Ovary (tissue), 9 donors: ENCODE measurements around the gene TAF13. TPM values are rescaled to one million over a fixed set of nuclear protein-coding genes. Genes with fewer than 3 reads are reported as not detected.
A peak's percentile ranks its signal among the peaks of the same experiment; 100 is the strongest.

Source experiments
- DNase-seq, 5 donors: peaks; one replicate each; pipeline ENCODE4 v3.0.0-alpha.2; 2019 to 2020
- H3K27ac ChIP-seq, 2 donors: fragments of 200-600 bp; one replicate each; pipeline versions ENCODE4 v1.5.1 to v1.8.0; 2019 to 2022
- H3K27me3 ChIP-seq: fragments of 200-600 bp; one replicate; pipeline ENCODE4 v1.8.0; 2022
- H3K36me3 ChIP-seq: fragments of 200-600 bp; sonication (generic); one replicate; pipeline ENCODE4 v1.5.1; 2019
- H3K4me1 ChIP-seq: one replicate; pipeline ENCODE4 v1.8.1; 2013; ENCODE audit warnings: mild to moderate bottlenecking, moderate library complexity; ENCODE audit not compliant: insufficient read depth
- H3K4me3 ChIP-seq: fragments of 200-600 bp; sonication (generic); one replicate; pipeline ENCODE4 v1.5.1; 2017
- H3K9me3 ChIP-seq, 2 donors: fragments of 200-600 bp in 1 of 2; sonication (generic) in 1 of 2; one replicate each; pipeline versions ENCODE4 v1.5.1 to v1.8.1; 2013 to 2019; ENCODE audit warnings: mild to moderate bottlenecking in 1 of 2, moderate library complexity in 1 of 2
- EP300 ChIP-seq: sonication (generic); formaldehyde crosslinking; IDR thresholded peaks from one replicate; pipeline ENCODE4 v1.6.1; 2017; ENCODE audit warnings: antibody characterized with exemption
- POLR2A ChIP-seq: fragments of 450-650 bp; IDR thresholded peaks from one replicate; pipeline ENCODE4 v1.6.1; 2017; ENCODE audit warnings: antibody characterized with exemption, mild to moderate bottlenecking, moderate library complexity
- WGBS, 3 donors: extraction: QIAGEN DNeasy Blood & Tissue Kit in 1 of 3; methylation state at CpG; one replicate each; pipeline versions ENCODE4 v1.1.5 to v1.1.7; 2013 to 2017; 5-methylcytosine and 5-hydroxymethylcytosine counted together
- intact Hi-C, 4 donors: fragments of 100-400 bp; cut with DNase I; formaldehyde crosslinking; loops; one replicate each; pipeline versions ENCODE4 v1.11.0 to v1.15.1; 2022 to 2023
- polyA plus RNA-seq, 2 donors: library from polyadenylated mRNA; stranded (reverse); fragments of 200-250 nt in 1 of 2; fragments of 350-450 nt in 1 of 2; fragmentation: Illumina TruSeq in 1 of 2; extraction: RNeasy Lipid Tissue Mini Kit (QIAGEN cat#74804) in 1 of 2; gene quantifications; one replicate each; pipeline ENCODE4 v1.2.3, GENCODE V29; 2013 to 2014
- total RNA-seq, 7 donors: library from RNA; depleted of rRNA in 2 of 7; stranded (reverse); fragments of >200 nt in 2 of 7; fragmentation: NEBNext Ultra II Directional in 3 of 7; extraction: Animal tissue kit (Norgen Biotek cat#: 25700) in 3 of 7; gene quantifications; one replicate each; pipeline versions ENCODE4 v1.1.0 to v1.2.4, GENCODE V29; 2016 to 2023
- TF ChIP-seq, protein P1 (sequence below), 3 donors: fragments of 450-650 bp in 2 of 3; fragments of 200-600 bp in 1 of 3; IDR thresholded peaks; one replicate each; pipeline versions ENCODE4 v1.5.1 to v1.8.0; 2016 to 2022; ENCODE audit warnings: antibody characterized with exemption in 3 of 3, mild to moderate bottlenecking in 1 of 3
- donor health status: DM: no; HTN: no; CAD: no; lungs with moderate emphysema.
- donor health status: DM: no; HTN: no; CAD: no.
- donor health status: Bipolar disorder and iron deficiency.
- donor health status: DM: yes; HTN: yes; CAD: no.
- donor health status: DM: no; HTN: no; CAD: no.
- donor health status: DM: yes; HTN: yes; CAD: no.

TAF13 gene
- total and polyA plus RNA-seq, 9 donors = 6.6 to 29.2 (median 19.5) TPM

DNA sequence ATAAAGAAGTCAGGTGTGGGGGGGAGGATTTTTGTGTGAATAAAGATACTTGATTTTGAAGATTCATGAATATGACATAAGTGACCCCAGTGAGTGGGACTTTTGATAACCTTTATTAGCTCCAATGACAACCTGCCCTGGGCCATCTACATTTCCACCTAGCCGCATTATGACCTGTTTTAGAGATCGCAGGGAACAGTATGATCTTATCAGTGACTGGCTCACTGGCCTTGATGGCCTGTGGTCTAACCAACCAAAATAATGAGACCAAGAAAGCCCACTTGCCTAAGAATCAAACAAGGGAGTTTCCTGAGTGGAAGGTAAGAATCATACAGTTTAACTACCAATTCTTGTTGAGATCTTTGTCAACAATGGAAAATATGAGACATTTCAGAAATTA lies 39.9 kb upstream of the TAF13 start:
- no peak overlapping the region for H3K4me3 ChIP-seq
- no peaks in the 10 kb centered on the region for H3K36me3 ChIP-seq
- TF ChIP-seq EP300 (no peak), POLR2A (no peak)
- H3K9me3 ChIP-seq = no peaks in the 10 kb centered on the region
- peaks cover 5% of the 10 kb centered on the region for H3K4me1 ChIP-seq
- no peaks in the 10 kb centered on the region for H3K27me3 ChIP-seq
- intact Hi-C loops = loop anchor here in 2 of 4 donors (10.0 kb wide), 3 partner anchors 91 to 151 kb away; partner anchors contain the start of gene CLCC1 (in 1 of the 2)
- H3K27ac ChIP-seq = no peak overlapping the region
- no peak for DNase-seq
- 86 to 93% (median 91%) methylated on average over 2 of the region's 2 CpGs for WGBS, 3 donors

DNA sequence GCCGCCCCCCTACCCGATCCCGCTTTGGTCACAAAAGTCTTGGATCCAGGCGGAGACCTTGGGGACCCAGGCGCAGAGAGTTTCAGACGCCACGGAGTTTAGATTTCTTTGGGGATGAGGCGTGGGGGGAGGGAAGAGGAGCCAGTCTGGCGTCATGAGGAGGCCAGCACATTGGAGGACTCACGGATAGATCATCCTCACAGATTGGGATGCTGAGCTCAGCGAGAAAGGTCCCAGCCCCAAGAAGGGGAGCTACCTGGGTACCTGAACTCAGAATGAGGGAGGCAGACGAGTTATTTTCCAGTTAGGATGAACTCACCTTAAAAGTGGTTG lies 38.5 kb upstream of the TAF13 start:
- 4 to 9% (median 6%) methylated on average over 12 of the region's 12 CpGs for WGBS, 3 donors
- Histone ChIP-seq H3K27me3 (no peaks in the 10 kb centered on the region), H3K27ac (no peak overlapping the region), H3K4me1 (peaks cover 5% of the 10 kb centered on the region), H3K36me3 (no peaks in the 10 kb centered on the region), H3K4me3 (peak overlapping the region; percentile 24), H3K9me3 (no peaks in the 10 kb centered on the region)
- DNase-seq = no peak
- TF ChIP-seq POLR2A (no peak), EP300 (no peak)
- TF ChIP-seq, protein P1, sequence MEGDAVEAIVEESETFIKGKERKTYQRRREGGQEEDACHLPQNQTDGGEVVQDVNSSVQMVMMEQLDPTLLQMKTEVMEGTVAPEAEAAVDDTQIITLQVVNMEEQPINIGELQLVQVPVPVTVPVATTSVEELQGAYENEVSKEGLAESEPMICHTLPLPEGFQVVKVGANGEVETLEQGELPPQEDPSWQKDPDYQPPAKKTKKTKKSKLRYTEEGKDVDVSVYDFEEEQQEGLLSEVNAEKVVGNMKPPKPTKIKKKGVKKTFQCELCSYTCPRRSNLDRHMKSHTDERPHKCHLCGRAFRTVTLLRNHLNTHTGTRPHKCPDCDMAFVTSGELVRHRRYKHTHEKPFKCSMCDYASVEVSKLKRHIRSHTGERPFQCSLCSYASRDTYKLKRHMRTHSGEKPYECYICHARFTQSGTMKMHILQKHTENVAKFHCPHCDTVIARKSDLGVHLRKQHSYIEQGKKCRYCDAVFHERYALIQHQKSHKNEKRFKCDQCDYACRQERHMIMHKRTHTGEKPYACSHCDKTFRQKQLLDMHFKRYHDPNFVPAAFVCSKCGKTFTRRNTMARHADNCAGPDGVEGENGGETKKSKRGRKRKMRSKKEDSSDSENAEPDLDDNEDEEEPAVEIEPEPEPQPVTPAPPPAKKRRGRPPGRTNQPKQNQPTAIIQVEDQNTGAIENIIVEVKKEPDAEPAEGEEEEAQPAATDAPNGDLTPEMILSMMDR (IDR thresholded peaks at IDR 0.05) = no peak
- intact Hi-C loops = loop anchor here in 2 of 4 donors (10.0 kb wide), 3 partner anchors 90 to 150 kb away; partner anchors contain the start of gene CLCC1 (in 1 of the 2)

DNA sequence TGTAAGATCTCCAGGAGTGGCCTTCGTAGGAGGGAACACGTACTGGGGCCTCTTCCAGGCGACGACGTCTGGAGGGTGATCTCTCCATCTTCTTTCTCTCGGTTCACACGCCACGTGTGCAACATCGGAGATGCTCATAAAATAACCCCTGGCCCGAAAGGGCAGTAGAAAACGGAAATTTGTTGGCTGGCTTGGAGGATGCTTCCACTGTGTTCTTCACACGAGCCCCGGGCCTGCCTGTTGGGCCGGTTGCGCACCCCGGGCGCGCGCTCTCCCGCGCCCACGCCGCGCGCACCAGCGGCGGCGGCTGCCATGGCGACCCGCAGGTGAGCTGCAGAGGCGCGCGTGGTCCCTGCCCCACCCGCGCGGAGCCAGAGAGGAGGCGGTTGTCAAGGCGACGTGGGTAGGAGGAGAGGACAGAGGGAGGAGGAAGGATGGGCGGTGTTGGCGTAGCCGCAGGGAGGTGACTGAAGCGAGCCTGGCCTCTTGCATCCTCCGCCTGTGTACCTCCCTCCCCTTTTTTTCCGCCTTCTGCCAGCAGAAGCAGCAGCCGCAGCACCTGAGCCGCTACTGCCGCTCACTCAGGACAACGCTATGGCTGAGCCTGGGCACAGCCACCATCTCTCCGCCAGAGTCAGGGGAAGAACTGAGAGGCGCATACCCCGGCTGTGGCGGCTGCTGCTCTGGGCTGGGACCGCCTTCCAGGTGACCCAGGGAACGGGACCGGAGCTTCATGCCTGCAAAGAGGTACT lies 38.0 kb upstream of the TAF13 start, which contains the start of gene ELAPOR1:
Gene ELAPOR1 (plus strand): TSS at position 526 of the 752 bp plus-strand sequence. CDS start 69 bp downstream, at position 595.
- Histone ChIP-seq H3K4me3 (peak within 1 kb of the TSS; percentile 24), H3K36me3 (no peaks in the 10 kb centered on the region), H3K9me3 (no peaks in the 10 kb centered on the region), H3K27ac (no peak within 1 kb of the TSS), H3K27me3 (no peaks in the 10 kb centered on the region), H3K4me1 (peaks cover 5% of the 10 kb centered on the region)
- intact Hi-C loops = loop anchor here in 2 of 4 donors (10.0 kb wide), 3 partner anchors 89 to 151 kb away; partner anchors contain the start of gene CLCC1 (in 1 of the 2)
- 1 to 2% (median 1%) methylated on average over 48 to 56 of the region's 56 CpGs for WGBS, 3 donors
- peak in 3 of 5 donors; percentile 34 to 49 (median 37) for DNase-seq
- TF ChIP-seq POLR2A (no peak), EP300 (no peak)
- TF ChIP-seq, protein P1 (IDR thresholded peaks at IDR 0.05) = no peak

DNA sequence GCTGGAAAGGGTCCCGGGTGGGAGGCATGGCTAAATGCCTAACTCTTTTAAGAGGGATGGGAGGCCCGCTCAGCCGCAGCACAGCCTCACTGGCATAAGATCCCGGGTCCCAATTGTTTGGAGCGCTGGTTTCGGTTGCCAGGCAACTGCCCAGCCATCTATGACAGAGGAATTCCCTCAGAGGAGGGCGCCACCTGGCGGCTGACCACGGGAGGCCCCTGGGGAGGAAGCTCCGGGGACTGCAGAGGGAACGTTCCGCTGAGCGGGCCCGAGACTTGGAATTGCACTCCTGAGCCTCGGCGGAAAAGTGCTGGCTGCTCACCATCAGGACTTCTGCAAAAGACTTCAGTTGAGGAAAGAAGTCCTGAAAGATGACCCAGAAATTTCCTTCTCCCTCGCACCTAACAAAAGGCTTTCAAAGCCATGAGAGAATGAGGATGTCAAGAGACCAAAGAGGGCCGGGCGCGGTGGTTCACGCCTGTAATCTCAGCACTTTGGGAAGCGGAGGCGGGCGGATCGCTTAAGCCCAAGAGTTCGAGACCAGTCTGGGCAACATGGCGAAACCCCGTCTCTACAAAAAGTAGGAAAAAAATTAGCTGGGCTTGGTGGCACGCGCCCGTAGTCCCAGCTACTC lies 37.0 kb upstream of the TAF13 start:
- whole genome bisulfite sequencing, 3 donors = 6 to 11% (median 8%) methylated on average over 30 to 31 of the region's 31 CpGs
- intact Hi-C loops = loop anchor here in 2 of 4 donors (10.0 kb wide), 3 partner anchors 88 to 152 kb away; partner anchors contain the start of gene CLCC1 (in 1 of the 2)

More for the DNA sequence above, 37.0 kb upstream of the TAF13 start:
- no peak overlapping the region for H3K27ac ChIP-seq
- no peaks in the 10 kb centered on the region for H3K9me3 ChIP-seq
- H3K4me3 ChIP-seq = peak overlapping the region; percentile 2
- H3K4me1 ChIP-seq = peaks cover 5% of the 10 kb centered on the region
- no peaks in the 10 kb centered on the region for H3K27me3 ChIP-seq
- TF ChIP-seq, protein P1 (IDR thresholded peaks at IDR 0.05) = peak; percentile 68 to 79 (median 70)
- no peak for TF ChIP-seq POLR2A
- peak; percentile 86 to 94 (median 89) for DNase-seq
- H3K36me3 ChIP-seq = no peaks in the 10 kb centered on the region
